Mononuclear cell (primary cell): Measurements from ENCODE around the gene UGT1A10. TPM values are rescaled to one million over a fixed set of nuclear protein-coding genes. Genes with fewer than 3 reads are reported as not detected.
"Not testable (repeated sequence)": the region's sequence is repeated elsewhere in the genome, so short reads cannot be mapped to it uniquely, and the experiment has no call there.

Experiments used
- H3K27me3 ChIP-seq: 2 replicates; pipeline ENCODE4 v1.6.0; 2011; ENCODE audit warnings: low read length, control low read depth; ENCODE audit not compliant: insufficient read depth
- H3K4me1 ChIP-seq: 2 replicates; pipeline ENCODE4 v1.5.1; 2011; ENCODE audit warnings: mild to moderate bottlenecking, low read length, control low read depth; ENCODE audit not compliant: insufficient read depth
- H3K4me3 ChIP-seq: 2 replicates; pipeline ENCODE4 v1.5.1; 2011; ENCODE audit warnings: mild to moderate bottlenecking, low read length, moderate library complexity
- H3K9me3 ChIP-seq: 2 replicates; pipeline ENCODE4 v1.5.1; 2011; ENCODE audit warnings: low read depth, mild to moderate bottlenecking, control low read depth, low read length
- total RNA-seq: library from RNA; depleted of rRNA; stranded (reverse); fragments of >200 nt; gene quantifications from one replicate; pipeline ENCODE4 v1.2.3, GENCODE V29; 2012

Gene UGT1A10
- total RNA-seq, 1 donor, result not detected

DNA sequence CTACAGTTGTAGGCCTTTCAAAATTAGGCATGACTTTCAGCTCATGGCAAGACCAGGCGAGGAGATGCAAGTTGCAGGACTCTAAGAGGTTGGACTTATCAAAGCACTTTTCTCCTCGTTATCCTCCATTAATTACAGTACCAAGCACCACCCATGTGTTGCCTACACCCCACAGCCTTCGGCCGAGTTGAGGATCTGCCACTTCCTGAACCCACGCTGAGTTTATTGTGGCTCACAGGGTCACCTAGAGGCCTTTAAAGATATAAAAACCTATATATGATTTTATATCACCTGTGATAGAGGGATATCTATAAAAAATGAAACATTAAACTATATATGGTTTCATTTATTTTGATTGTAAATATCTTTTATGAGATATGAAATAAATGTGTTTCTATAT lies 2.6 kb downstream of the UGT1A10 start:
- no peaks in the 10 kb centered on the region for H3K4me1 ChIP-seq
- no peaks in the 10 kb centered on the region for H3K27me3 ChIP-seq
- H3K9me3 ChIP-seq, result no peaks in the 10 kb centered on the region
- no peak overlapping the region for H3K4me3 ChIP-seq

DNA sequence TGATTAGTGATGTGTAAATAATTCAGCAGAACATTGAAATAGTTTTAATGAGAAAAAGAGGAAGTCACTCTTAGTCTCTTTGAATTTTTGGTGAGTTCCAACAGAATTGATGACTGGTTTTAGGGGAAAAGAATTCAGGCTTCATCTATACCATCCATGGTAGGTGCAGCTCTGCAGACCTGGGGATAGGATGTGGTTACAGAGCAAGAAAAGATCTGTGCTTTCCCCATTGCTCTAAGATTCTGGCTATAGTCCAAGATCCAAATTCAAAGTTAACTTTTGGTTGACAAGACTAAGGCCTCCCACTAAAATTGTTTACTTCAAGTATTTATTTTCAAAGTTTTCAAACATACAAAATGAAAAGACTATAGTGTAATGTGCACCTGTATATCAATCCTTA lies 3.6 kb downstream of the UGT1A10 start:
- Histone ChIP-seq H3K9me3 (no peaks in the 10 kb centered on the region), H3K4me3 (no peak overlapping the region), H3K27me3 (no peaks in the 10 kb centered on the region), H3K4me1 (no peaks in the 10 kb centered on the region)

GRCh38 chr2:233643128-233643527 lies 6.9 kb downstream of the UGT1A10 start:
- H3K27me3 ChIP-seq, result no peaks in the 10 kb centered on the region
- no peaks in the 10 kb centered on the region for H3K9me3 ChIP-seq
- H3K4me3 ChIP-seq, result no peak overlapping the region

GRCh38 chr2:233646033-233646432 lies 9.8 kb downstream of the UGT1A10 start:
- H3K4me1 ChIP-seq, H3K9me3 ChIP-seq, H3K27me3 ChIP-seq, H3K4me3 ChIP-seq: not testable (repeated sequence)

More at GRCh38 chr2:233643128-233643527, 6.9 kb downstream of the UGT1A10 start:
- H3K4me1 ChIP-seq, result no peaks in the 10 kb centered on the region

GRCh38 chr2:233650981-233651380 lies 14.7 kb downstream of the UGT1A10 start:
- no peaks in the 10 kb centered on the region for H3K9me3 ChIP-seq
- no peak overlapping the region for H3K4me3 ChIP-seq
- peaks cover 6% of the 10 kb centered on the region for H3K27me3 ChIP-seq
- no peaks in the 10 kb centered on the region for H3K4me1 ChIP-seq

DNA sequence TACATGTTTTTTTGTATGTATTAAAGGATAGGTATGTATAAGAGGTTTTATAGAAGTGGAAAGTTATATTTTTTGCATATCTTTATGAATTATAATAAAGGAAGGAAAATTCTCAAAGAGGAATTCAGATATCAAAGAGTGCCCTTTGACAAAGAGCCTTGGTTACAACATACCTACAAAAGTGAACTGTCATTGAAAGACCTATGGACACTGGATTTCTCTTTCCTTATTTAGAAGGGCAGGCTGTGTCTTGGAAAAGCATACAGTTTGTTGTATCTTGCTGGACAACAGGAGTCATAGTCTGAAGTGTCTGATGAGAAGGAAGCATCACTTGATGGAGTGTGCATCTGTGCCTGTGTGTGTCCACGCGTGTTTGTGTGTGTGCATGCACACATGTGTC lies 15.2 kb downstream of the UGT1A10 start:
- Histone ChIP-seq H3K27me3 (peaks cover 6% of the 10 kb centered on the region), H3K4me3 (no peak overlapping the region), H3K4me1 (no peaks in the 10 kb centered on the region)

DNA sequence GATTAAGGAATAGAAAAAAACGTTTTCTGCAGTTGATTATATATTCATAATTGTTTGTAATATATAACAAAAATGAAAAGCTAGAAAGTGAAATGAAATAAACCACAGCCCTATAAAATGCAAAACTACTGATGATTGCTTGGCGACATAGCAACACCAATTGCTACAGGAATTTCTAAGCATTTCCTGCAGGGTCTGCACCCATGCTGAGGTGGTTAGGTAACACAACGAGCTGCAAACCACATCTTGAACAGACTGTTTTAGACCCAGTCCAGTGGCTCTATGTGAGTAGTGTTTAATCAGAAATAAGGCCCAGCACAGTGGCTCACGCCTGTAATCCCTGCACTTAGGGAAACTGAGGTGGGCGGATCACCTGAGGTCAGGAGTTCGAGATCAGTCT lies 18.3 kb downstream of the UGT1A10 start:
- Histone ChIP-seq H3K4me1 (no peaks in the 10 kb centered on the region), H3K27me3 (peaks cover 6% of the 10 kb centered on the region), H3K9me3 (no peaks in the 10 kb centered on the region), H3K4me3 (no peak overlapping the region)

More for the DNA sequence above, 15.2 kb downstream of the UGT1A10 start:
- H3K9me3 ChIP-seq, result no peaks in the 10 kb centered on the region

- H3K4me3 ChIP-seq, result no peak overlapping the region
These were observed 18.8 kb downstream of the UGT1A10 start for GRCh38 chr2:233655043-233655442.

DNA sequence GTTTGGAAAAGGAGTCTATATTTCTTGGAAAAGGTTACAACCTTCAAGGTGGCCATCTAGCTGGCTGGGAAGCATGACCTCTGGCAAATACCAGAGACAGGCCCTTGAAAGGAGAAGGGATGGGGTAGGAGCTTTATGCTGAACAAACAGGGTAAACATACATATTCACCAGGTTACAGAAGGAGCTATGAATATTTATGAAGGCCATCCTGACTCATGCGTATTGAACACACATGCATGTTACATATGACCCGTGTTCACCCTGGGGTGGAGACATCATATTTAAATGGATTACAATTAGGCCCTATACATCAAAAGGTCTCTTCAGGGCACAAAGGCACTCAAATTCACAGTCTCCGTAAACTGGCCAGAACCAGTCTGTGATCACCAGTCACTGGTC lies 19.7 kb downstream of the UGT1A10 start:
- H3K9me3 ChIP-seq, H3K27me3 ChIP-seq, H3K4me1 ChIP-seq, H3K4me3 ChIP-seq: not testable (repeated sequence)

More at GRCh38 chr2:233655043-233655442, 18.8 kb downstream of the UGT1A10 start:
- no peaks in the 10 kb centered on the region for H3K4me1 ChIP-seq
- no peaks in the 10 kb centered on the region for H3K9me3 ChIP-seq
- peaks cover 6% of the 10 kb centered on the region for H3K27me3 ChIP-seq

GRCh38 chr2:233656443-233656842 lies 20.2 kb downstream of the UGT1A10 start:
- Histone ChIP-seq H3K27me3 (peaks cover 3% of the 10 kb centered on the region), H3K4me1 (no peaks in the 10 kb centered on the region), H3K9me3 (no peaks in the 10 kb centered on the region), H3K4me3 (no peak overlapping the region)

GRCh38 chr2:233658610-233659009 lies 22.4 kb downstream of the UGT1A10 start:
- H3K27me3 ChIP-seq, result peaks cover 2% of the 10 kb centered on the region
- H3K4me1 ChIP-seq, result no peaks in the 10 kb centered on the region
- H3K4me3 ChIP-seq, result no peak overlapping the region
- no peaks in the 10 kb centered on the region for H3K9me3 ChIP-seq

DNA sequence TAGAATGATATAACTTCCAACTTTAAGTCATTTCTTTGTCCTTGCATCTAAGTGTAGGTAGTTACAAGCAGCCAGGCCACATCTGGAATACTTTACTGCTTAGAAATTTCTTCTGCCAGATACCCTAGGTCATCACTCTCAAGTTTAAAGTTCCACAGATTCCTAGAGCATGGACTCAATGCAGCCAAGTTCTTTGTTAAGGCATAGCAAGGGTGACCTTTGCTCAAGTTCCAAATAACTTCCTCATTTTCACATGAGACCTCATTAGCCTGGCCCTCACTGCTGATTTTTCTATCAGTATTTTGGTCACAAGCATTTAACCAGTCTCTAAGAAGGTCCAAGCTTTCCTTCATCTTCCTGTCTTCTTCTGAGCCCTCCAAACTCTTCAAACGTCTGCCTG lies 27.7 kb downstream of the UGT1A10 start:
- Histone ChIP-seq H3K27me3 (peaks cover 2% of the 10 kb centered on the region), H3K4me1 (no peaks in the 10 kb centered on the region), H3K9me3 (no peaks in the 10 kb centered on the region), H3K4me3 (no peak overlapping the region)

- H3K9me3 ChIP-seq, result no peaks in the 10 kb centered on the region
- H3K4me1 ChIP-seq, result no peaks in the 10 kb centered on the region
- peaks cover 2% of the 10 kb centered on the region for H3K27me3 ChIP-seq
- no peak overlapping the region for H3K4me3 ChIP-seq
These were observed 32.5 kb downstream of the UGT1A10 start for GRCh38 chr2:233668605-233669260.

DNA sequence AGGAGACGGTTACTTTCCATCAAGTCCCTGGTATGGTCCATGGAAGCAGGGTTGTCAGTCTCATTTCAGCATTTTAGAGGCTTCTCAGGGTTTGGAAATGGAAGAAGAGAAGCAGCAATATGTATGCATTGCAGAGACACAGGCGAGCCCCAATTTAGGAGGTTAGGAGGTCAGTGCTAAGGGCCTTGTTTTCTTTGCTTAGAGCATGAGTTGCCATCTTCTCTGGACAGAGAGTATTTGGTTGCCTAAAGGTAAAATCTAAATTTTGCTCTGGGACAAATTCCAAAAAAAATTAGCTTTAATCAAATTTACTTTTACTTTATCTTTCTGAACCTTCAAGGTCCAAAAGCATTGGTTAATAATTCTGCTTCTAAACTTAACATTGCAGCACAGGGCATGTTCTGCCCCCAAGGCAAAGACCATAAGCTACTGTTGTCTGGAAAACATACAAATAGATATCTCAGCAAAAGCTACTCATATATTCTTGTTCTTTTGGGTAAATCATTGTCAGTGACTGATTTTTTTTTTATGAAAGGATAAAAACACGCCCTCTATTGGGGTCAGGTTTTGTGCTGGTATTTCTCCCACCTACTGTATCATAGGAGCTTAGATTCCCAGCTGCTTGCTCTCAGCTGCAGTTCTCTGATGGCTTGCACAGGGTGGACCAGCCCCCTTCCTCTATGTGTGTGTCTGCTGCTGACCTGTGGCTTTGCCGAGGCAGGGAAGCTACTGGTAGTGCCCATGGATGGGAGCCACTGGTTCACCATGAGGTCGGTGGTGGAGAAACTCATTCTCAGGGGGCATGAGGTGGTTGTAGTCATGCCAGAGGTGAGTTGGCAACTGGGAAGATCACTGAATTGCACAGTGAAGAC lies 35.3 kb downstream of the UGT1A10 start, which contains the start of gene UGT1A9:
Gene UGT1A9 (plus strand): TSS at position 609 of the 872 bp plus-strand sequence. CDS start 37 bp downstream, at position 646.
- Histone ChIP-seq H3K9me3 (no peaks in the 10 kb centered on the region), H3K4me1 (no peaks in the 10 kb centered on the region), H3K4me3 (no peak within 1 kb of the TSS), H3K27me3 (peaks cover 2% of the 10 kb centered on the region)

DNA sequence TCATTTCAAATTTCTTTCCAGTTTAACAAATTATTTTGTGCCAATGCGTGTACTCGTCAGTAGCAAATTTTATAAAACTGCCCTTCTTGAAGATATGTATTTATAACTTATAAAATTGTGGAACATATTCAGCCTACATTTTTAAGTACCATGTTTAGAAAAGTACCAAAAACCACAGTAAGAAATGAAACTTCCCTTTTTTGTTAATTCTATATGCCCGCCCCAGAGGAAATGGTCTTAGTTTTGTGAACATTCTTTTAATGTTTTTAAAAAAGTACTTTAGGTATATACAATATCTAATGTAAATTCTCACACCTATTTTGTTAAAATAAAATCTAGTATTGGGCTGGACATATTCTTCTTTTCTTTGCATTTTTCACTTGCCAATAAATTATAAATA lies 36.6 kb downstream of the UGT1A10 start:
- Histone ChIP-seq H3K4me3 (no peak overlapping the region), H3K9me3 (no peaks in the 10 kb centered on the region), H3K27me3 (peaks cover 2% of the 10 kb centered on the region), H3K4me1 (no peaks in the 10 kb centered on the region)
